Measurements from ENCODE around the gene NFE2L1.
"Not testable (repeated sequence)": the region's sequence is repeated elsewhere in the genome, so short reads cannot be mapped to it uniquely, and the experiment has no call there.

The NFE2L1 gene

DNA sequence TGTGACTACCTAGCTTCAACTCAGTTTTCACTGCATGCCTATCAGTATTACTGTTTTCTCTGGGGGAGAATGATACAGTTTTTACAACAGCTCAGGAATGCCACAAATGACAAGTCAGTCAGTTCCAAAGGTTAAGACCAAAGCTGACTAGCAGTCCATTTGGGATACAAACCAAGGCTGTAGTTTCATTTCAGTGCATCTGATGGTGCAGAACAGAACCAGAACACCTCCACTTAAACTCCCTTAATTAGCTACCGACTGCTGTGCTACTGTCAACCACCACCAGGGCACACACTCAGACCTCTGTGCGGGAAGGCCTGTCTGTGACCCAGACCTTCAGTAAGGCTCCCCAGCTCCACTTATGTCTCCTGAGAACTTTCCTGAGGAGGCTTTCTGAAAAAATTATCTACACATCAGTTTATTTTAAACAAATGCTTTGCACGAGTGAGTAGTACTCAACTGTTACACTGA is 20.4 kb downstream of the NFE2L1 start:
- DNase-seq (ENCODE audit: low read depth): no peak

DNA sequence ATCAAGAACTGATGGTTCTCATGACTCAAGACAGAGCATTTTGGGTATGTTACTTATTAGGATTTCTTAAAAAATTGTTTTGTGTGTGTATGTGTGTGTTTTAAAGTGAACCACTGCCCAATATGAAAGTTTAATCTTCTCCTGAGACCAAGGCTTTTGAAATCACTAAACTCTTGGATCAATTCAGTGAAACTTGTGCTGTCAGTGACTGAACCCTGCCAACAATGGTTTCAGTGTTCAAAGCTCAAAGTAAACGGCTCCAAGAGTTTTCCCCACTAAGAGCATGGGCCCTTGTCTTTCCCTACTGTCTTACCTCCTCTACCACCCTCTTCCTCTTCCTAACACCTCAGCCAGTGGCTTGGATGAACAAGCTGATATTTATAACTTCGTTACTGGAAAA is 22.0 kb downstream of the NFE2L1 start:
- DNase-seq (ENCODE audit: low read depth): no peak

DNA sequence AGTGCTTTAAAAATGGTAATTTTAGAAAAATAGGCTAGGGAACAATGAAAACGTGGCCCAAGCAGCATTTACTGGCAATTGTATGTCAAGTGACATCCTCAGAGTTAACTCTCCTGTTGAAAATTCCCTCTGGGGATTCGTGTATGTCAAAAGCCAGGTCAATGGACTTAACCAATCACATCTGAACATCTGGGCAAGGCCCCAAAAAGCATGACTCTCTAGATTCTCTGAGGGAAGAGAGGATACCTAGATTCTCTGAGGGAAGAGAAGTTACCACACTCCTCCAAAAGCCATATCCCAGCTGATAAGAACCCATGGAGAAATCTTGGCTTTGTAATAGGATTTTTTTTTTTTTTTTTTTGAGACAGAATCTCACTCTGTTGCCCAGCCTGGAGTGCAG is 23.5 kb downstream of the NFE2L1 start:
- no peak for DNase-seq (ENCODE audit: low read depth)

DNA sequence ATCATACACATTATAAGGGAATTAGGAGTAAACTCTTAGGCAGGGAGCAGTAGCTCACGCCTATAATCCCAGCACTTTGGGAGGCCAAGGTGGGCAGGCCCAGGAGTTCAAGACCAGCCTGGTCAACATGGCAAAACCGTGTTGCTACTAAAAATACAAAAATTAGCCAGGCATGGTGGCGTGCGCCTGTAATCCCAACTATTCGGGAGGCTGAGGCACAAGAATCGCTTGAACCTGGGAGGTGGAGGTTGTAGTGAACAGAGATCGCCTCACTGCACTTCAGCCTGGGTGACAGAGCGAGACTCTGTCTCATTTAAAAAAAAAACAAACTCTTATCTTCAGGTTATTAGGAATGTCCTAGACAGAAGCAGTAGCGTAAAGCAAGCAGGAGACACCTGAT is 24.7 kb downstream of the NFE2L1 start:
- DNase-seq (ENCODE audit: low read depth): not testable (repeated sequence)

DNA sequence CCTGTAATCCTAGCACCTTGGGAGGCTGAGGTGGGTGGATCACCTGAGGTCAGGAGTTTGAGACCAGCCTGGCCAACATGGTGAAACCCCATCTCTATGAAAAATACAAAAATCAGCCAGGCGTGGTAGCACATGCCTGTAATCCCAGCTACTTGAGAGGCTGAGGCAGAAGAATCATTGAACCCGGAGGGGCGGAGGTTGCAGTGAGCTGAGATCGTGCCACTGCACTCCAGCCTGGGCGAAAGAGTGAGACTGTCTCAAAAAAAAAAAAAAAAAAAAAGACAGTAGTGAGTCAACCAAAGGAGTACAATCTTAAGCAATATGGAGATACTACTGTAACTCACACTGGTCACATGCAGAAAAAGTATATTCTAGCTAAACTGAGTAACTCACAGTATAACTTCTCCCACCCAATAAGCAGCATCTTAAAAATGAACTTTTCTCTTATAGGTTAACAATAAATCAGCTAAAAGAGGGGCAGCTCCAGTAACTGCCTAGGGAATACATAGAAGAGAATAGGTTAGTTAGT is 25.5 kb downstream of the NFE2L1 start:
- not testable (repeated sequence) for DNase-seq (ENCODE audit: low read depth)

DNA sequence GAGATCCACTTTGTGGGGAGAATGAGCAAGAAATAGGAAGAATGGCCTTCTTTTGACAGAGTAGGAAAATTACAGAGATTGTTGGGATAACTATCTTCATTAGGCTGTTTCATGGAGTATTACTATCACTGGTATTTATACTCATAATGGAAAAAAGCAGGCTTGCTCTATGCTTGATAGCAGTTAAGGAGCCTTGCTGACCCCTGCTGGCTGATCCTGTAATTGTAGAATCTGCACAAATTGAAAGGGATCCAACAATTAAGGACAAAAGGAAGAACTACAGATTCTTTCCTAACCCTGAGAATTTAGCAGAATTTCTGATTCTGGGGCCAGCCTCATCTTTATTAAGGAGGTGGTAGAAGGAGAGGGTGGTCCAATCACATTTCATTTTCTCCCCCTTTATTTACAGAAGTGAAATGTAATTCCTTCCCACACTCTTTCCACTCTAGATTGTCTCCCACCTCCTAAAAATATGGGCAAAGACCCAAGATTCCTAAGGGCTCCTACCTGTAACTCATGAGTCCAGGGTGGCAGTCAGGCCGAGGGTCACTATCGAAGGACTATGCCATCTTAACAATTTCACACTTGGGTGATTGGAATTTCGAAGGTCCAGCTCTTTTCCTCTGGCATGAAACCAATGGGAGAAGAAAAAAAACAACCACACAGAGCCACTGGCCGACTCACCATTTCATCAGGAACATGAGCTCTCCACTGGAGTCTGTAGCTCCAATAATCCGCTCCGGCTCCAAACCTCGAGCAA is 26.3 kb downstream of the NFE2L1 start:
- peak; percentile 62 for DNase-seq (ENCODE audit: low read depth)

DNA sequence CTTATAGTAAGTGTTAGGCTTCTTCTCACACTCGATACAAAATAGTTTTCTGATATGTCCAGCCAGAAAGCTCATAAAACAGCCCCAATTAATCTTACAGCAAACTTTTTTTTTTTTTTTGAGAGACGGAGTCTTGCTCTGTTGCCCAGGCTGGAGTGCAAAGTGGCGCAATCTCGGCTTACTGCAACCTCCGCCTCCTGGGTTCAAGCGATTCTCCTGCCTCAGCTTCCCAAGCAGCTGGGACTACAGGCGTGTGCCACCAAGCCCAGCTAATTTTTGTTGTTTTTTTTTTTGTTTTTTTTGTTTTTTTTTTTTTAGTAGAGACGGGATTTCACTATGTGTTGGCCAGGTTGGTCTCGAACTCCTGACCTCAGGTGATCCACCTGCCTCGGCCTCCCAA is 29.0 kb downstream of the NFE2L1 start:
- not testable (repeated sequence) for DNase-seq (ENCODE audit: low read depth)

DNA sequence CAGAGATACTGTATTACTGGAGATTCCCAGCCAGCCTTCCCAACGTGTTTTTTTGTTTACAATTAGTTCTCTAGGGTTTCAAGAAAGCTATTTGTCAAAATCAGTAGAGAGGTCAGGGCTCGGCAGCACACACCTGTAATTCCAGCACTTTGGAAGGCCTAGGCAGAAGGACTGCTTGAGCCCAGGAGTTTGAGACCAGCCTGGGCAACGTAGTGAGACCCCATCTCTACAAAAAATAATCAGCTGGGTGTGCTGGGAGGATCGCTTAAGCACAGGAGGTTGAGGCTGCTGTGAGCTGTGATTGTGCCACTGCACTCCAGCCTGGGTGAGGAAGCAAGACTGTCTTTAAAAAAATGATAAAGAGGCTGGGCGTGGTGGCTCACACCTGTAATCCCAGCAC is 33.7 kb downstream of the NFE2L1 start:
- DNase-seq (ENCODE audit: low read depth): no peak

DNA sequence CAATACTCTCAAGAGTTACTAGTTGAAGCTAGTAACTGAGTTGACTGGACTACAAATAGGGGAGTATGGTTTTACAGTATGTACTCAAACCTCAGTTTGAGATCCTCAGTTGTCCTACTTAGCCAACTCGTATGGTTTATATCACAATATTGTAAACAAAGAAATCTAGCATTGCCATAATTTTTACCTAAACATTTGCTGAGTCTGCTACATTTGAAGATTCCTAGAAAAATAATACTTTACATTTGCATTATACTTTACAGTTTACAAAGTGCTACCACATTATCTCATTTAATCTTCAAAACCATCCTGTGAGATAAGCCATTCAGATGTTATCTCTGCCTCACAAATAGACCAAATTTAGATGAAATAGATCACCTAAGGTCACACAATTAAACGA is 36.8 kb downstream of the NFE2L1 start:
- no peak for DNase-seq (ENCODE audit: low read depth)

DNA sequence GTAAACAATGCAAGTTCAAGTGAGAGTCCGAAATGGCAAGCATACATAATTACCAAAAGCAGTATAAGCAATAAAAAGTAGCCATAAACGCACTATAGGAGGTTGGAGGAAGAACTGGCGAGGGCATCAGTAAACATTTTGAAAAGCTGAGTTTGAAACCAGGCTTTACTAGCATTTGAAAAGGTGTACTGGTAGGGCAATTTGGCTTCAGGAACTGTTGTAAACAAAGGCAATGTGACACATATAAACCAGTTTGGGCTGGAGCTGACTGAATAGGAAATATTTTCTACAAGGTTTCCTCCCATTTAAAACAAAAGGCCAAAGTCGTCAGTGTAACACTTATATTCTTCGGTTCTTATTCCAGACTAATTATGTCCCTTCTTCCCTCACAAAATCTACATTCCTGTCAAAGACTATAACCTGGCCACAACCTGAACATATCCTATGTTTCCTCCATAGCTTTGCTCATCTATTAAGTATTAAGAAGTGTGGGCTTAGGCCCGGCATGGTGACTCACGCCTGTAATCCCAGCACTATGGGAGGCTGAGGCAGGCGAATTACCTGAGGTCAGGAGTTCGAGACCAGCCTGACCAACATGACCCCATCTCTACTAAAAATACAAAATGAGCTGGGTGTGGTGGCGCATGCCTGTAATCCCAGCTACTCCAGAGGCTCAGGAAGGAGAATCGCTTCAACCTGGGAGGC is 45.3 kb downstream of the NFE2L1 start:
- no peak for DNase-seq (ENCODE audit: low read depth)

DNA sequence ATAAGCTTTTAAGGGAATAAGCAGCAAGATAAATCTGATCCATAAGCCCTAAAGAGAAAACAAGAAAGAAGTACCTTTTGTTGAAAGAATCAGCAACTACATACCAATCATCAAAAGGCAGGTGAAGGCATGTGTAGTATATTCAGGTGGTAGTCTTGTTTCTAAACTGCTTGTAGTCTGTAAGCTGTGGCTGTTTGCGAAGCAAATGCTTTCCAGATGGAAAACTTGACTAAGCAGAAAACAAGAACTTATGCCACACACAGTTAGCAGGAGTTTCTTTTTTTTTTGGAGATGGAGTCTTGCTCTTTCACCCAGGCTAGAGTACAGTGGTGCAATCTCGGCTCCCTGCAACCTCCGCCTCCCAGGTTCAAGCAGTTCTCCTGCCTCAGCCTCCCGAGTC is 47.5 kb downstream of the NFE2L1 start:
- DNase-seq (ENCODE audit: low read depth): no peak

DNA sequence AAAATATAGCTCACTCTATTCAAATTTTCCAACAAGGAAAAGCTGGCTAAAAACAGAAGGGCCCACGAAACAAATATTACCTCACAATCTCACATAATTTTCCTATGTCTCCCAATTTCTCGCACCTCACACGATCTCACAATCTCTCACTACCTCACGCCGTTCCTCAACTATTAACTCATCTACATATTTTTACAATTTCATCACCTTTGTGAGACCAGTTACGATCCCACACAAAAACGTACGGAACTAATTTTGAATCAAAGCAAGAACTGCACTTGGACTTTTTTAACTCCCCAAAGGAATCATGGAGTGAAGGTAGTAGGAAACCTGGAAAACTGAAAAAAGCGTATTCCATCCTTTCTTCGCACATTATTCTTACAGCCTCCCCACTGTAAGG is 52.0 kb downstream of the NFE2L1 start:
- DNase-seq (ENCODE audit: low read depth): no peak

DNA sequence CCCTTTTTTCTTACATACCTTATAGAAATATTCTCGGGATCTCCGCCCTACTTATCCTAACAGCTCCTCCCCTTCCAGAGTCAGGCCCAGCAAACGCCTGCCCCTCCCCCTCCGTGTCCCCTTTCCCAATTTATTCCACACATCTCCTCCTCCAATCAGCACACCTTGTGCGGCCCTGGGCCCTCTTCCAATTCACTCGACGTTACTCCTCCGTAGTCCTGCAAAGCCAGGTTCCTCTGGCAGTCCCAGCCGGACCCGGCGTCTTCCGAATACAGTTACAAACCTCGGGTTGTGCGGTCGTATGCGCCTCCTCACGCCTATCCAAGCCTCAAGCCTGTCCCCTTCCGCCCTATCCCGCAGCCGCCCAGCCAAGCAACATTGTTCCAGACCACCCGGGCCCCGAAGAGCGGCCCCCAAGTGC is 52.4 kb downstream of the NFE2L1 start:
- DNase-seq (ENCODE audit: low read depth): no peak

DNA sequence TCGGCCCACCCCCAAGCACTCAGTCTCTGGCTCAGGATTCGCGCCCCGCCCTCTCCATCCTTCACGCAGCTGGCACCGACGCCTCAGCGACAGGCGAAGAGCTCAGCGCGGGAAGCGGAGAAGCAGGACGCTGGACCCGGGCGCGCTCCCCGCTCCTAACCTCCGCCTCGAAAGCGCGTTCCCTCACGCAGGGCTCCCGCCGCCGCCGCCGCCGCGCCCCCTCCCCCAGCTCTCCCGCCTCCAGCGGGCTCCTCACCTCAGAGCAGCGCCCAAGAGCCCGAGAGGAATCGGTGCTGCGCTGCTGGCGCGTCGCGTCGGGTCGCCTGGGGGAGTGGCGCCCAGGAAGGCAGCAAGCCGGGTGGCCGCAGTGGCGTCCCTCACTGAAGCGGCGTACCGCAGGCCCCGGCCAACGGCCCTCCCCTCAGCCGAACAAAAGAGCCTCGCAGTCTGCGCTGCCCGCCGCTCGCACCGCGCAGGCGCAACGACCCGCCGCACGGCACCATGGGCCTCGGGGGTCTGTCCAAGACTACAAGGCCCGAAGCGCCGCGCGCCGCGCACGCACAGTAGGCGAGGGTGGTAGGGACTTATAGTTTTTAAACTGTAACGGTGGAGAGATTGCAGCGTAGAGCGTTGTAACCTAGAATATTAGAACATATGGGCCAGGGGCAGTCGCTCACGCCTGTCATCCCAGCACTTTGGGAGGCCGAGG is 53.0 kb downstream of the NFE2L1 start, which contains the start of gene CBX1:
TSS of gene CBX1 (minus strand) at position 467 of the 709 bp plus-strand sequence. CDS start 24,474 bp downstream, outside the sequence.
- peak; percentile 90 for DNase-seq (ENCODE audit: low read depth)

DNA sequence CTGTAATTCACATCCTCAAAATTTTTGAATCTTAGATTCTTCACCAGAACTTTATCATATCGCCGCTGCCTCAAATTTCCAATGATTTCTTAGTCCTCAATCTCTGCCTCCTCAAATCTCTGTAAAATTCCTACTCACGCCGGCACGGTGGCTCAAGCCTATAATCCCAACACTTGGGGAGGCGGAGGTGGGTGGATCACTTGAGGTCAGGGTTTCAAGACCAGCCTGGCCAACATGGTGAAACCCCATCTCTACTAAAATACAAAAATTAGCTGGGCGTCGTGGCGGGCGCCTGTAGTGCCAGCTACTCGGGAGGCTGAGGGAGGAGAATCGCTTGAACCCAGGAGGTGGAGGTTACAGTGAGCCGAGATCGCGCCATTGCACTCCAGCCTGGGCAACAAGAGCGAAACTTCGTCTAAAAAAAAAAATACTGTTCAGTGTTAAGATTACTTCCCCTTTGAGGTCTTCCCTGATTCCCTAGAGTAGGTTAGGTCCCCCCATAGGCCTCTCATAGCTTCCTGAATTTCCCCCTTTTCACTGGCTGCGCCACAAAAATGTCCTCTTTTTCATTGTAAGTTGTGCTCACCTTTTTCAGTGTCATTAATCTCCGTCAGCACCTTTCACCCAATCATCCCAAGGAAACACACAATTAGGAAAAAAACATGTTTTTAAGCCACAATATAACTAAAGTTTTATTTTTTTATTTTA is 54.0 kb downstream of the NFE2L1 start:
- DNase-seq (ENCODE audit: low read depth): no peak

DNA sequence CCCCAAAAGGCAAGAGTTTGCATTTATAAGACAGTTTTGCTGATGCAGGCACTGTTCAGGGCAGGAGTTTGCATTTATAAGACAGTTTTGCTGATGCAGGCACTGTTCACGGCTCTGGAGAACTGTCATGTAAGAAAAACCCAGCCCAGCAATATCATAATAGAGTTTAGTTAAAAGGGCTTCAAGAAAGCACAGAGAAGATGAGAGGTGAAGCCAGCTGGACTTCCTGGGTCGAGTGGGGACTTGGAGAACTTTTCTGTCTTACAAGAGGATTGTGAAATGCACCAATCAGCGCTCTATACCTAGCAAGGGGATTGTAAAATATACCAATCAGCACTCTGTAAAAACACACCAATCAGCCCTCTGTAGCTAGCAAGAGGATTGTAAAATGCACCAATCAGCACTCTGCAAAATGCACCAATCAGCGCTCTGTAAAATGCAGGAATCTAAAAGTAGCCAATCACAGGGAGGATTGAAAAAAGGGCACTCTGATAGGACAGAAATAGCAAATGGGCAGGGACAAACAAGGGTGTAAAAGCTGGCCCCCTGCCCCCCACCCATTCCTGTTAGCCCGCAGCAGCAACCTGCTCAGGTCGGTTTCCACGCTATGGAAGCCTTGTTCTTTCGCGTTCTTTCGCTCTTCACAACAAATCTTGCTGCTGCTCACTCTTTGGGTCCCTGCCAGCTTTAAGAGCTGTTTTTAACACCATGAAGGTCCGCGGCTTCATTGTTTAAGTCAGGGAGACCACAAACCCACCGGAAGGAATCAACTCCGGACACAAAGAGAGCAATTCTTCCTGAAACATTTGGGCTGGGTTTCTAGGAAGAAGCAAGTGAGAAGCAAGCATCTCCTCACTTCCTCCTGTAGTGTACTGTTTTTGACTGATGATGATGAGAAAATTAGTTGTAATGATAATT is 54.9 kb downstream of the NFE2L1 start:
- DNase-seq (ENCODE audit: low read depth): no peak

DNA sequence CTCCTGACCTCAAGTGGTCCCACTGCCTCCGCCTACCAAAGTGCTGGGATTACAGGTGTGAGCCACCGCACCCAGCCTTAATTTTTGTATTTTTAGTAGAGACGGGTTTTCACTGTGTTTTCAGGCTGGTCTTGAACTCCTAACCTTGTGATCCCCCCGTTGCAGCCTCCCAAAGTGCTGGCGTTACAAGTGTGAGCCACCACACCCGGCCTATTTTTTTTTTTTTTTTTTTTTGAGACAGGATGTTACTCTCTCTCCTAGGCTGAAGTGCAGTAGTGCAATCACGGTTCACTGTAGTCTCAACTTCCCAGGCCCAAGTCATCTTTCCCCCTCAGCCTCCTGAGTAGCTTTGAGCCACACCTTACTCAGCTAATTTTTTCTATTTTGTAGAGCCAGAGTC is 56.3 kb downstream of the NFE2L1 start:
- no peak for DNase-seq (ENCODE audit: low read depth)

DNA sequence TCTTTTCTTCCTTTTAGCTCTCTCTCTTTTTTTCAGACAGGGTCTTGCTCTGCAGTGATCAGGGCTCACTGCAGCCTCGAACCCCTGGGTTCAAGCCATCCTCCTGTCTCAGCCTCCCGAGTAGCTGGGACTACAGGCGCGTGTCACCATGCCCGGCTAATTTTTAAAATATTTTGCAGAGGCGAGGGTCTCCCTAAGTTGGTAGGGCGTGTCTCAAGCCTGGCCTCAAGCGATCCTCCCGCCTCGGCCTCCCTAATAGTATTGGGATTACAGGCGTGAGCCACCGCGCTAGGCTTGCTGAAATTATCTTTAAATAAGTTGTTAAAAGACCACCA is 58.6 kb downstream of the NFE2L1 start:
- DNase-seq (ENCODE audit: low read depth): no peak

DNA sequence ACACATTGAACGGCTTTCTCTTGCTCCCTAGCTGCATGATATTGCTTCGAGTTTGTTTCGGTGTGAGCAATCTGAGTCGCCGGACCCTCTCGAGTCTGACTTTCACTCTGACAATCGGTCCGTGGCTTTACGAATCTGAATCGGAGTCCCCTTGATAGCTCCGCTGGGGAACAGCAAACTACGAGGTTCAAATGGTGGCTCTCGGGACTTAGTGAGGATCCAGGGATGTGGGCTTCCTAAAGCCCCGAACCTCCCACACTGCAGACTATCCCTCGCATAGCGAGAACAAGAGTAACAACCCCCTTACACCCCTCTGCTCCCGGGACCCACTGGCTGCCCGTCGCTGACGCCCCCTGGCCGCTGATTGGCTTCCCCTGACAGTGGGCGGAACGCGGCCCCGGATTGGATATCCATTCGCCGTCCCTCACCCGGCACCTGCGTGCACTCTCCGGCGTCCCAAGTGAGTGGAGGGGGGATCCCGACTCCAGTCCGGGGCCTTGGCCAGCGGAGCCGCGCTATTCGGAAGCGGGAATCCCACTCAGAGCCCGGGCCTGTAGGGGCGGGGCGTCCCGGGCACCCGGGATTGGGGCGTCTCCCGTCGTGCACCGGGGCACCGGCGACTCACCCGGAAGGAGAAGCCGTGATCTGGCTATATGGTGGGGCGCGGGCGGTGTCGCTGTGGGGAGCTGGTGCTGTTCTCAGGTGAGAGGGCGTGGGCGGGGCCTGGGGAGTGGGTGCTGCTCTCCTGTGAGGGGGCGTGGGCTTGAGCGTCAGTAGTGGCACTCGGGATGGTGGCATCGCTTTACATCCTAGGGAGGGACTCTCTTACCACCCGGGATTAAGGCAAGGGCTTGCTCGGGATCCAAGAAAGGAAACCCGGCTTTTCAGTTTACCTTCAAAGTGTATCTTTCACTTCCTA is 59.2 kb downstream of the NFE2L1 start, which contains the start of gene SNX11:
TSS of gene SNX11 (plus strand) at position 630 of the 919 bp plus-strand sequence. CDS start 4,278 bp downstream, outside the sequence.
- peak; percentile 87 for DNase-seq (ENCODE audit: low read depth)

DNA sequence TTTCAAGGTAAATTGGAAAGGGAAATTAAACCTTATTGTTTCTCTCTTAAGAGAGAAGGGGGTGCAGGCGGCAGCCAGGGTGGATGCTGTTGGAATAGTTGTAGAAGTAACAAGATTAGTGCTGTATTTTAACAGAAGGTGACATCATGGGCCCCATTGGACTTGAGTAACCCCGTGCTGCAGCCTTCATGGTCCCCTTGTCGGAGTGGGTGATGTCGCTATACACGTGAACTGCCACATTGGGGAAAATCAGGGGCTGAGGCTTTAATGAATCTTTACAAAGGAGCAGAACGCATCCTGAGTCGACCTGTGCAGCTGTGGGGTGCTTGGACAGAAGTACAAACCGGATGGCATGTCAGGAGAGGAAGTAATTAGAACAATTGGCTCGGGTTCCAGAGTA is 62.6 kb downstream of the NFE2L1 start:
- DNase-seq (ENCODE audit: low read depth): no peak
